Gastrocnemius medialis (tissue), 4 donors: ENCODE measurements around the gene SHC2. TPM values are rescaled to one million over a fixed set of nuclear protein-coding genes. Genes with fewer than 3 reads are reported as not detected.
"Not testable (repeated sequence)": the region's sequence is repeated elsewhere in the genome, so short reads cannot be mapped to it uniquely, and the experiment has no call there.

Experiments
- ATAC-seq, 2 donors: fragments of 150-250 bp; one replicate each; pipeline ENCODE4 v1.9.1; 2016
- DNase-seq, 2 donors: peaks; one replicate each; pipeline ENCODE4 v3.0.0-alpha.2; 2019
- H3K27ac ChIP-seq, 4 donors: fragments of 200-600 bp; sonication (generic); 1 replicate in 1 of 4; 2 replicates in 3 of 4; pipeline ENCODE4 v1.5.1; 2016 to 2018; ENCODE audit warnings: mild to moderate bottlenecking in 2 of 4, moderate library complexity in 1 of 4
- H3K27me3 ChIP-seq, 3 donors: fragments of 200-600 bp; sonication (generic) in 2 of 3; 1 replicate in 1 of 3; 2 replicates in 2 of 3; pipeline versions ENCODE4 v1.5.1 to v1.6.0; 2016 to 2019; ENCODE audit warnings: mild to moderate bottlenecking in 1 of 3, moderate library complexity in 1 of 3
- H3K36me3 ChIP-seq, 2 donors: fragments of 200-600 bp; sonication (generic) in 1 of 2; one replicate each; pipeline ENCODE4 v1.5.1; 2017 to 2018
- H3K4me1 ChIP-seq, 2 donors: fragments of 200-600 bp; sonication (generic) in 1 of 2; one replicate each; pipeline ENCODE4 v1.5.1; 2016 to 2017; ENCODE audit warnings: mild to moderate bottlenecking in 2 of 2
- H3K4me3 ChIP-seq, 4 donors: fragments of 200-600 bp; sonication (generic) in 3 of 4; 1 replicate in 1 of 4; 2 replicates in 3 of 4; pipeline ENCODE4 v1.5.1; 2016 to 2019; ENCODE audit warnings: mild to moderate bottlenecking in 2 of 4
- H3K9me3 ChIP-seq, 3 donors: fragments of 200-600 bp; sonication (generic) in 2 of 3; 1 replicate in 1 of 3; 2 replicates in 2 of 3; pipeline ENCODE4 v1.5.1; 2016 to 2019
- CTCF ChIP-seq, 5 experiments: fragments of 450-650 bp in 3 of 5; fragments of 200-600 bp in 2 of 5; sonication (generic) in 2 of 5; IDR thresholded peaks in 4 of 5; conservative IDR thresholded peaks in 1 of 5; 1 replicate in 4 of 5; 2 replicates in 1 of 5; pipeline ENCODE4 v1.5.1; 2016 to 2019; ENCODE audit warnings: antibody characterized with exemption in 5 of 5, mild to moderate bottlenecking in 3 of 5, moderate library complexity in 3 of 5
- POLR2A ChIP-seq, 2 donors: fragments of 450-650 bp; IDR thresholded peaks; one replicate each; pipeline ENCODE4 v1.6.1; 2017; ENCODE audit warnings: antibody characterized with exemption in 2 of 2, mild to moderate bottlenecking in 2 of 2, moderate library complexity in 2 of 2
- in situ Hi-C, 4 donors: fragments of 200-750 bp; cut with MboI; loops; one replicate each; pipeline versions ENCODE4 v1.15.0 to v1.8.0; 2017; ENCODE audit warnings: low sequenced_read_pairs in 4 of 4
- intact Hi-C: fragments of 100-400 bp; cut with DNase I; formaldehyde crosslinking; loops from one replicate; pipeline ENCODE4 v1.15.1; 2023; ENCODE audit warnings: low total_unique reads
- total RNA-seq, 4 donors: library from RNA; depleted of rRNA; stranded (reverse); fragments of >200 nt; gene quantifications; one replicate each; pipeline versions ENCODE4 v1.1.0 to v1.2.3, GENCODE V29; 2016

The SHC2 gene
- total RNA-seq, 4 donors from 2014 or later: 2.1 to 6.2 (median 4.5) TPM

- Histone ChIP-seq H3K9me3 (no peaks in the 10 kb centered on the region), H3K27ac (no peak overlapping the region), H3K4me3 (no peak overlapping the region), H3K4me1 (peaks cover 0 to 3% of the 10 kb centered on the region in 2 donors), H3K36me3 (no peaks in the 10 kb centered on the region), H3K27me3 (peaks cover 11 to 21% (median 14%) of the 10 kb centered on the region in 3 donors)
- intact Hi-C loops: no loop called here
- no peak for TF ChIP-seq POLR2A (IDR thresholded peaks at IDR 0.05)
- no peak for TF ChIP-seq CTCF (IDR thresholded peaks at IDR 0.05 in 4 of 5, conservative IDR thresholded peaks at IDR 0.05 in 1 of 5)
- in situ Hi-C loops: no loop called here
- DNase-seq (no peak), ATAC-seq (no peak)
Measured at GRCh38 chr19:483332-484072, 22.7 kb upstream of the SHC2 start.

GRCh38 chr19:482186-483041 lies 21.6 kb upstream of the SHC2 start:
- in situ Hi-C loops: no loop called here
- Histone ChIP-seq H3K27ac (no peak overlapping the region), H3K9me3 (no peaks in the 10 kb centered on the region), H3K36me3 (no peaks in the 10 kb centered on the region), H3K4me3 (no peak overlapping the region), H3K4me1 (peaks cover 0 to 3% of the 10 kb centered on the region in 2 donors), H3K27me3 (peaks cover 13 to 21% (median 14%) of the 10 kb centered on the region in 3 donors)
- ATAC-seq (no peak), DNase-seq (no peak)
- intact Hi-C loops: no loop called here
- TF ChIP-seq CTCF (IDR thresholded peaks at IDR 0.05 in 4 of 5, conservative IDR thresholded peaks at IDR 0.05 in 1 of 5) (no peak), POLR2A (IDR thresholded peaks at IDR 0.05) (no peak)

- DNase-seq, in situ Hi-C loops, ATAC-seq, H3K27ac ChIP-seq, H3K36me3 ChIP-seq, H3K4me1 ChIP-seq, H3K9me3 ChIP-seq, H3K4me3 ChIP-seq: not testable (repeated sequence)
- peaks cover 11 to 19% (median 13%) of the 10 kb centered on the region in 3 donors for H3K27me3 ChIP-seq
- intact Hi-C loops: loop anchor here (2.0 kb wide), 1 partner anchor 96 kb away; no protein-coding TSS in a partner anchor
Measured at GRCh38 chr19:481100-481499, 20.3 kb upstream of the SHC2 start.

GRCh38 chr19:480016-480855 lies 19.4 kb upstream of the SHC2 start:
- Histone ChIP-seq H3K27me3 (peaks cover 2 to 10% (median 7%) of the 10 kb centered on the region in 3 donors), H3K4me1 (peaks cover 0 to 3% of the 10 kb centered on the region in 2 donors), H3K4me3 (peak overlapping the region; percentile 26 to 46 (median 30)), H3K36me3 (no peaks in the 10 kb centered on the region), H3K27ac (peak overlapping the region in 2 of 4 donors; percentile 44 to 47), H3K9me3 (no peaks in the 10 kb centered on the region)
- TF ChIP-seq CTCF (IDR thresholded peaks at IDR 0.05 in 4 of 5, conservative IDR thresholded peaks at IDR 0.05 in 1 of 5) (peak; percentile 18 to 54 (median 51)), POLR2A (IDR thresholded peaks at IDR 0.05) (no peak)
- intact Hi-C loops: loop anchor here (2.0 kb wide), 1 partner anchor 95 kb away; no protein-coding TSS in a partner anchor
- in situ Hi-C loops: no loop called here
- peak in 1 of 2 donors; percentile 58 for DNase-seq
- peak; percentile 85 to 86 for ATAC-seq
